ENCODE results near the gene GRIK1. TPM values are rescaled to one million over a fixed set of nuclear protein-coding genes. Genes with fewer than 3 reads are reported as not detected.

Gene GRIK1
- total RNA-seq, 1 experiment from 2014 or later, result not detected

GRCh38 chr21:29586696-29587095, 353.1 kb downstream of the GRIK1 start:
- in situ Hi-C loops (cut with HindIII; ENCODE audit: low sequenced_read_pairs), result no loop called here
- DNase-seq (ENCODE audit: low spot score), result no peak

GRCh38 chr21:29585462-29585861, 354.3 kb downstream of the GRIK1 start:
- DNase-seq (ENCODE audit: low spot score), result no peak
- in situ Hi-C loops (cut with HindIII; ENCODE audit: low sequenced_read_pairs), result no loop called here

- no peak for DNase-seq (ENCODE audit: low spot score)
- in situ Hi-C loops (cut with HindIII; ENCODE audit: low sequenced_read_pairs), result no loop called here
Observed at GRCh38 chr21:29583424-29583924, 356.3 kb downstream of the GRIK1 start.

GRCh38 chr21:29582855-29583254, 356.9 kb downstream of the GRIK1 start:
- DNase-seq (ENCODE audit: low spot score), result no peak
- in situ Hi-C loops (cut with HindIII; ENCODE audit: low sequenced_read_pairs), result no loop called here

DNA sequence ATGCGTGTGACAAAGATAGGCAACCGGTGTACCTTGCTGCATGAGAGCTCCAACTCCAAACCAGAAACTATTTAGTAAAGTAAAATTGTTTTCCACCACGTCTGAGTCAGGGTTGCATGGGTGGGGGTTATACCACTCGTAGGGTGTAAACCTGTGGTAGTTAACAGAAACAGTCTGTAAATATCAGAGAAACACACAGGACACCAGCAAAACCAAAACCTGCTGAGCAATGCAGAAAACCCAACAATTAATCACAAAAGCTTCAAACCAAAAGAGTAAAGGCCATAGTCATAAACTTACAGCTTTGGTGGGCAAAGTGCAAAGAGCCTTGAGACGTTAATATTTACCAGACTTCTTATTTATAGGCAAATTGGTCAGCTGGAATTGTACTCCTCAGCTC, 358.4 kb downstream of the GRIK1 start:
- DNase-seq (ENCODE audit: low spot score), result no peak
- in situ Hi-C loops (cut with HindIII; ENCODE audit: low sequenced_read_pairs), result no loop called here

DNA sequence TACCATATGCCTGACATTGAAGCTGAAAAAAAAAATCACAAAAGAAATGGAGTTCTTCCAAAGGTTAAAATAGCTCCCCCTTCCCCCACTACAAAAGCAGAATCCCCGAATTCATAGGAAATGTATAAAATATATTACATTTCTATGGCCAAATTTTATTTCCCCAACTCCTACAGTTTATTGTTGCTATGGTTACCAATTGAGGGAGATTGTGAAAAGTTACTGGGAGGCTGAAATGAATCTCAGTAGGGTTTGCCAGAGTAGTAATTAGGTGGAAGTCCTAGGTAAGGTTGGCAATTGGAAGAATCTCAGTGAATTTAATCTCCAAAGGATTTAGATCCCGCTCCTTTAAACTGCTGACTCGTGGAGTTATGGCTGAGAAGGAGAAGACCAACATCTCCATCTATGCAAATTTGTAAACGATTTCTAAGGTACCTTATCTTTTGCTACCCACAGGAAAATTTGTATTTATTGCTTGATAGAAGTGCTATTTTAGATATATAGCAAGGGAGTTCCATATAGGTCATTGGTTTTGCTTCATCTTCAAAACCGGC, 359.0 kb downstream of the GRIK1 start:
- in situ Hi-C loops (cut with HindIII; ENCODE audit: low sequenced_read_pairs), result no loop called here
- DNase-seq (ENCODE audit: low spot score), result no peak

DNA sequence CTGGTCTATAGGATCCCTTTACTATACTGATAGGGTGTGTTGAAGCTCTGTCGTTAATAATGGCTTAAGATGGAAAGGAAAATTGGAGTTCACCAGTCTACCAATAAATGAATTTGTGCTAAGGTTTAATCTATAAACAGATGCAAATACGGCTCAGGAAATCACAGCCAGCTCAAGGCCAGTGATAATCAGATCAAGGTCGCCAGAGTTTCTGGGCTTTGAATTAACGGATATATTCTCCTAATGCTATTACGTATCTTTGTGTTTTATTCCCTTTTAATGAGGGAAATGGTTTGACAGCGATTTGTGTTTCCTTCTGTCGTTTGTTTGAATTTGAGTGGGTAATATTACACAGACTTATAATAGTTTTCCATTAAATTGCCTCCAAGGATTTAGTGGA, 361.5 kb downstream of the GRIK1 start:
- in situ Hi-C loops (cut with HindIII; ENCODE audit: low sequenced_read_pairs), result no loop called here
- DNase-seq (ENCODE audit: low spot score), result no peak

- DNase-seq (ENCODE audit: low spot score), result no peak
- in situ Hi-C loops (cut with HindIII; ENCODE audit: low sequenced_read_pairs), result no loop called here
Observed at GRCh38 chr21:29571949-29572348, 367.8 kb downstream of the GRIK1 start.

- no peak for DNase-seq (ENCODE audit: low spot score)
- in situ Hi-C loops (cut with HindIII; ENCODE audit: low sequenced_read_pairs), result no loop called here
Observed at GRCh38 chr21:29568020-29568697, 371.6 kb downstream of the GRIK1 start.

DNA sequence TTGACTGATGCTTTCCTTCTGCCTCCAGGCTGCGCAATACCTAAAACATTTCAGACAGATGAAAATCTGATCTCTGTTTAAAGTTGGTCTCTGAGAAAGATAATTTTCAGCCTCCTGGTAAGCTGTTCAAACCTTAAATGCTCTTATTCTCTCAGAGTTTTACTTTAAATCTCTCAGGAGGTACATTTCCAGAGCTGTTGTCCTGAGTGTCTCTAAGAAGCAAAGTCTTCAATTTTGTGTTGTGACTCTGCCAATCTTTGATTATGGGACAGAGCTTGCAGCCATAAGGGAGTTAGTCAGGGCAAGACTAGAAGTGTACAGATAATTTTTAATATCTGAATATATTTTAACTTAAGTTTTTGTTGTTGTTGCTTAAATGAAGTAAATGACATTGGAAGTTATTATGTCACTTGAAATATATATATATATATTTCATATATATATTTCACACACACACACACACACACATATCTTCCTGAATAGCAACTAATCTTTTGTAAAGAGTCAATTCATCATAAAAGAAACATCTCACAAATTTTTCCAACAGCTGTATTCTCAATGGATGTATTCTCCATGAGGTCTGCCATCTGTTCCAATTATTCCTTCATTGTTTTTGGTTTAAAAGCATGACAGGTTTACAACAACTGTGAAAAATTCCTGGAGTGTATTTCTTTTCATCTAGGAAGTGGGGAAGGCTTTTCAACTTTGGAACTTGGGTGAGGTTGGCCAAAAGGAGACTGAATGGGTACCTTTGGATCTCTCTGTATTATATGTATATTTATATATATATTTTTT, 381.7 kb downstream of the GRIK1 start:
- DNase-seq (ENCODE audit: low spot score), result no peak
- in situ Hi-C loops (cut with HindIII; ENCODE audit: low sequenced_read_pairs), result no loop called here

GRCh38 chr21:29557200-29557599, 382.6 kb downstream of the GRIK1 start:
- no peak for DNase-seq (ENCODE audit: low spot score)
- in situ Hi-C loops (cut with HindIII; ENCODE audit: low sequenced_read_pairs), result no loop called here

DNA sequence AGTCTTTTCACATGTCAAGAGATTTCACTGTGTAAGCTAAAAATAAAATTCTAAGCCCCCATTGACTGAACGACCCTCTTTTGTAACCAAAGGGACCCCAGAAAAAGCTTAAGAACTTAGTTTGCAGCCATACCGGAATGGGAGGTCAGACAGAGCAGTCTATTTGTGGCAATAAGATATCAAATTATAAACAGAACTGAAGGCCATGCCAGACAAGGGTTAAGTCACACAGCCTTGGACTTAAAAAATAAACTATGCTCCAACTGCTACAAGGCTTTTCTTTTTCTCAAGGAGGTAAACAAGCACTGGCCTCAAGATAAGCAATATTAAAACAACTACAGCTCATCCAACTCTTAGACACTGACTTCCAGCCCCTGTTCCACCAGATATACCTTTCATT, 384.2 kb downstream of the GRIK1 start:
- in situ Hi-C loops (cut with HindIII; ENCODE audit: low sequenced_read_pairs), result no loop called here

DNA sequence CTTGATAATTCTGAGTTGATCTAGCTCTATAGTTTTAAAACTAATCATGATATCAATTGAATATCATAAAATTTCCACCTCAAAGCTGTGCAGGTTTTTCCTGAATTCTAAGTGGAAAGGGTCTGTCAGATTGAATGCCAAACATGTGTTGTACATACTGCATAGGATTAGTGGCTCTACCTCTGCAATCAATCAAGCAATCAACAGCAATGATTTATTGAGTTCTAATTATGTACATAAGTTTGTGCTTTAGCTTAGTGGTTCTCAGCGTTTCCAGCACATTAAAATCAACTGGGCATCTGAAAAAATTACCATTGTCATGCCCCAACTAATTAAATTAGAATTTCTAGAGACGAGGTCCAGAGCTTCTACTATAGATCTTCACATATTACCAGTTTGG, 389.6 kb downstream of the GRIK1 start:
- no peak for DNase-seq (ENCODE audit: low spot score)

More for the DNA sequence above, 384.2 kb downstream of the GRIK1 start:
- no peak for DNase-seq (ENCODE audit: low spot score)

GRCh38 chr21:29549614-29550013, 390.2 kb downstream of the GRIK1 start:
- no peak for DNase-seq (ENCODE audit: low spot score)
- in situ Hi-C loops (cut with HindIII; ENCODE audit: low sequenced_read_pairs), result no loop called here

More for the DNA sequence above, 389.6 kb downstream of the GRIK1 start:
- in situ Hi-C loops (cut with HindIII; ENCODE audit: low sequenced_read_pairs), result no loop called here

- DNase-seq (ENCODE audit: low spot score), result no peak
- in situ Hi-C loops (cut with HindIII; ENCODE audit: low sequenced_read_pairs), result no loop called here
Observed at GRCh38 chr21:29547998-29548397, 391.8 kb downstream of the GRIK1 start.

GRCh38 chr21:29546071-29546470, 393.7 kb downstream of the GRIK1 start:
- DNase-seq (ENCODE audit: low spot score), result no peak
- in situ Hi-C loops (cut with HindIII; ENCODE audit: low sequenced_read_pairs), result no loop called here

- no peak for DNase-seq (ENCODE audit: low spot score)
- in situ Hi-C loops (cut with HindIII; ENCODE audit: low sequenced_read_pairs), result no loop called here
Observed at GRCh38 chr21:29540289-29540688, 399.5 kb downstream of the GRIK1 start.

DNA sequence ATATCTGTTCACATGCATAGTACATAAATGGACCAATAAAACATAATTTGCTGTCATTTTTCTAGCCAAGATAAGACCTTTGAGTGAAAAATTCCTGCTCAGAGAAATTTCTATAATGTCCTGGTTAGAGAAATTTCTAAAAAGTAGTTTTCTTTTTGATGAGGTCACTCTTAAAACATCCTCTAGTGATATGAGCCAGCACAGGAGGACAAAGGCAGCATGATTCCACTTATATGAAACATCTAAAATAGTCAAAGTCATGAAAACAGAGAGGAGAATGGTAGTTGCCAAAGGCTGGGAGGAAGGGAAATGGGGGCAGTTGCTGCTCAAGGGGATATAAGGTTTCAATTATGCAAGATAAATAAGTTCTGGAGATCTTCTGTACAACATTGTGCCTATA, 401.7 kb downstream of the GRIK1 start:
- DNase-seq (ENCODE audit: low spot score), result no peak
- in situ Hi-C loops (cut with HindIII; ENCODE audit: low sequenced_read_pairs), result no loop called here

GRCh38 chr21:29534448-29534847, 405.3 kb downstream of the GRIK1 start:
- in situ Hi-C loops (cut with HindIII; ENCODE audit: low sequenced_read_pairs), result no loop called here
- no peak for DNase-seq (ENCODE audit: low spot score)

DNA sequence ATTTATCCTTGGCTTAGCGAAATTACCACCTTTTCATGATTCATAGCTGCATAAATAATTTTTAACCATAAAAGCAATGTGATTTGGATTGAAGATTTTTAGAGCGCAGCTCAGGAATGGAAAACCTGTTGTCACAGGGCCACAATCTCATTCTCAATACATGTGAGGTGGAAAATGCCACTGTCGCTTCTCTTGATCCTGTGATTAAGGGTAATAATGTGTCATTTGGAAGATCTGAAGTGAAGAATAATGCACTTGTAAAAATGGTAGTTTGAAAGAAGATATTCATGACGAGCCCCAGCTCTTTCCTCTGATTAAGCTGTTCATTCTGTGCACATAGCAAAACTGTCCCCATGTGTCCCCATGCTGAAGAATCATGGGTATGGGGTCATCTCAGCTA, 410.7 kb downstream of the GRIK1 start:
- no peak for DNase-seq (ENCODE audit: low spot score)
- in situ Hi-C loops (cut with HindIII; ENCODE audit: low sequenced_read_pairs), result no loop called here
